B cell (primary cell): ENCODE measurements around the gene SPDYE1.

ENCODE experiments used
- EZH2 ChIP-seq: IDR thresholded peaks from 2 replicates; pipeline ENCODE4 v1.6.1; 2012; ENCODE audit warnings: borderline replicate concordance, low read depth, mild to moderate bottlenecking, moderate library complexity, low read length; ENCODE audit not compliant: insufficient read depth, poor library complexity, severe bottlenecking
- TF ChIP-seq, protein P1 (sequence below): fragments of 200-600 bp; IDR thresholded peaks from one replicate; pipeline ENCODE4 v1.8.0; 2022; ENCODE audit warnings: antibody characterized with exemption, mild to moderate bottlenecking

DNA sequence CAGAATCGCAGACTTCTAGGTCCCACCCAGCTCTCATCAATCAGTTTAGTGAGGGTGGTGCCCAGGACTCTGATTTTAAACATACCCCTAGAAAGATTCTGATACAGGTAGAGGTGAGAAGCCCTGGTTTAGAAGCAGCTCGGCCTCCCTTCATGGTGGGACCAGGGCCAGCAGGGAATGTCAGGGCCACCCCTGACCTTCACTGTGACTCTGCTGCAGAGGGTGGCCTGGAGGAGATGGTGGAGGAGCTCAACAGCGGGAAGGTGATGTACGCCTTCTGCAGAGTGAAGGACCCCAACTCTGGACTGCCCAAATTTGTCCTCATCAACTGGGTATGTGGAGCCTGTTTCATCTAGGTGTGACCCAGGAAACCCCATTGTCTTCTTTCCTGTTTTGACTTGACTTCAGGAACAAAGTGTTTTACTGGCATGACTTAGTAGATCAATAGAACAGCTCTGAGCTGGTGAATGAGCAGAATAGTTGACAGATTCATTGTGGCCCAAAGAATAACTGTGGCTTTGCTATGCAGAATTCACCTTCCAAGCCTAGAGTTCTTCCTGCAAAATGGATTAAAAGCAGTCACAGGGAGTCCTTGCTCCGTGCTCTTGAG lies 54.0 kb downstream of the SPDYE1 start:
- TF ChIP-seq, protein P1, sequence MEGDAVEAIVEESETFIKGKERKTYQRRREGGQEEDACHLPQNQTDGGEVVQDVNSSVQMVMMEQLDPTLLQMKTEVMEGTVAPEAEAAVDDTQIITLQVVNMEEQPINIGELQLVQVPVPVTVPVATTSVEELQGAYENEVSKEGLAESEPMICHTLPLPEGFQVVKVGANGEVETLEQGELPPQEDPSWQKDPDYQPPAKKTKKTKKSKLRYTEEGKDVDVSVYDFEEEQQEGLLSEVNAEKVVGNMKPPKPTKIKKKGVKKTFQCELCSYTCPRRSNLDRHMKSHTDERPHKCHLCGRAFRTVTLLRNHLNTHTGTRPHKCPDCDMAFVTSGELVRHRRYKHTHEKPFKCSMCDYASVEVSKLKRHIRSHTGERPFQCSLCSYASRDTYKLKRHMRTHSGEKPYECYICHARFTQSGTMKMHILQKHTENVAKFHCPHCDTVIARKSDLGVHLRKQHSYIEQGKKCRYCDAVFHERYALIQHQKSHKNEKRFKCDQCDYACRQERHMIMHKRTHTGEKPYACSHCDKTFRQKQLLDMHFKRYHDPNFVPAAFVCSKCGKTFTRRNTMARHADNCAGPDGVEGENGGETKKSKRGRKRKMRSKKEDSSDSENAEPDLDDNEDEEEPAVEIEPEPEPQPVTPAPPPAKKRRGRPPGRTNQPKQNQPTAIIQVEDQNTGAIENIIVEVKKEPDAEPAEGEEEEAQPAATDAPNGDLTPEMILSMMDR, result no peak
- TF ChIP-seq EZH2, result no peak
